HG03039 (cell line): ENCODE measurements around the gene SON.

ENCODE experiments used
- ATAC-seq: cut with Tn5 transposase; IDR thresholded peaks from one replicate; pipeline ENCODE4 v1.9.1; 2021; ENCODE audit warnings: mild to moderate bottlenecking, moderate library complexity; ENCODE audit not compliant: unreplicated experiment

SON gene

DNA sequence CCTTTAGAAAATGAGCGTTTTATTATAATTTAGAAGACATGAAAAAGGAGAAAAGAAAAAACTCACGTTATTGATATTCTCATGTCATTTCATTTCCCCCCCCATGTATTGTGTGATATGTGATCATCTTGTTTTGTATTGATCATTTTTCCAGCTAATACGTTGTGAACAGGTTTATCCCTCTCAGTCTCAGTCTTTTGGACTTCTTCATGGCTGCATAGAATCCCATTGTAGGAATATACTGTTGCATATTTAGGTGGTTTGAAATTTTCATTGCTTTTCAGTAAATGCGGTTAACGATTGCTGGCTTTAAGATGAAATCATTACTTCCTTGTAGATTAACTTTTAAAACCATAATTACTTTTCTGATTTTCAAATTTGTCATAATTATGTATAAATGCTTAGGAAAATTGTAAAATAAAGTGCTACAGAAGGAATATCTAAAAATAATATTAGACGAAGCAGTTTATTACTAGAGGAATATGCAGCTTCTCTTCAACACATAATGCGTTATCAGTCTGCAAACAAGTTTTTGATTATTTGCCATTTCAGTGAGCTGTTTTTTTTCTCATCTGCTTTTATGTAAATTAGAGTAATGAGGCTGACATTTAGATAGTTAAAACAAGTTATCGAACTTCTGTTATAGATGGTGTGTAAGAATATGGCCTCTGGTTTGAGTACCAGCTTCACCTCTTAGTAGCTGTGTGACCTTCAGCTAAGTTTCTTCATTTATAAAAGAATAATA is 1.8 kb downstream of the SON start:
- no peak for ATAC-seq

DNA sequence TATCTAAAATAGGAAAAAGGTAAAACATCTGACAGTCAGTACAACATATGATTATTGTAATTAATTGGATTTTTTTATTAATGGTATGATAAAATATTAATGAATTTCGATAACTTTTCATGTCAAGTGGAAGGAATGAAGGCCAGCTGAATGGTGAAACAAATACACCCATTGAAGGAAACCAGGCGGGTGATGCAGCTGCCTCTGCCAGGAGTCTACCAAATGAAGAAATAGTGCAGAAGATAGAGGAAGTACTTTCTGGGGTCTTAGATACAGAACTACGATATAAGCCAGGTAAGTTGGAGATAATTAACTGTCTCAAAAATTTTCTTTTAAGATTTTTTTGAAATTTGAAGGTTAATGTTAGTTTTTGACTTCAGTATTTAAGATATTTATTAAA is 3.2 kb downstream of the SON start:
- no peak for ATAC-seq

DNA sequence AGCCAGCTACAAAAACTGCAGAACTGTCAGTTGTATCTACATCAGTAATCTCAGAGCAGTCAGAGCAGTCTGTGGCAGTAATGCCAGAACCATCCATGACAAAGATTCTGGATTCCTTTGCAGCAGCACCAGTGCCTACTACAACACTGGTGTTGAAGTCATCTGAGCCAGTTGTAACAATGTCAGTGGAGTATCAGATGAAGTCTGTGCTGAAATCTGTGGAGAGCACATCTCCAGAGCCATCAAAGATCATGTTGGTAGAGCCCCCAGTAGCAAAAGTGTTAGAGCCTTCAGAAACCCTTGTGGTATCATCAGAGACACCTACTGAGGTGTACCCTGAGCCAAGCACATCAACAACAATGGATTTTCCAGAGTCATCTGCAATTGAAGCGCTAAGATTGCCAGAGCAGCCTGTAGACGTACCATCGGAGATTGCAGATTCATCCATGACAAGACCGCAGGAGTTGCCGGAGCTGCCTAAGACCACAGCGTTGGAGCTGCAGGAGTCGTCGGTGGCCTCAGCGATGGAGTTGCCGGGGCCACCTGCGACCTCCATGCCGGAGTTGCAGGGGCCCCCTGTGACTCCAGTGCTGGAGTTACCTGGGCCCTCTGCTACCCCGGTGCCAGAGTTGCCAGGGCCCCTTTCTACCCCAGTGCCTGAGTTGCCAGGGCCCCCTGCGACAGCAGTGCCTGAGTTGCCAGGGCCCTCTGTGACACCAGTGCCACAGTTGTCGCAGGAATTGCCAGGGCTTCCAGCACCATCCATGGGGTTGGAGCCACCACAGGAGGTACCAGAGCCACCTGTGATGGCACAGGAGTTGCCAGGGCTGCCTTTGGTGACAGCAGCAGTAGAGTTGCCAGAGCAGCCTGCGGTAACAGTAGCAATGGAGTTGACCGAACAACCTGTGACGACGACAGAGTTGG is 7.3 kb downstream of the SON start:
- ATAC-seq: no peak

DNA sequence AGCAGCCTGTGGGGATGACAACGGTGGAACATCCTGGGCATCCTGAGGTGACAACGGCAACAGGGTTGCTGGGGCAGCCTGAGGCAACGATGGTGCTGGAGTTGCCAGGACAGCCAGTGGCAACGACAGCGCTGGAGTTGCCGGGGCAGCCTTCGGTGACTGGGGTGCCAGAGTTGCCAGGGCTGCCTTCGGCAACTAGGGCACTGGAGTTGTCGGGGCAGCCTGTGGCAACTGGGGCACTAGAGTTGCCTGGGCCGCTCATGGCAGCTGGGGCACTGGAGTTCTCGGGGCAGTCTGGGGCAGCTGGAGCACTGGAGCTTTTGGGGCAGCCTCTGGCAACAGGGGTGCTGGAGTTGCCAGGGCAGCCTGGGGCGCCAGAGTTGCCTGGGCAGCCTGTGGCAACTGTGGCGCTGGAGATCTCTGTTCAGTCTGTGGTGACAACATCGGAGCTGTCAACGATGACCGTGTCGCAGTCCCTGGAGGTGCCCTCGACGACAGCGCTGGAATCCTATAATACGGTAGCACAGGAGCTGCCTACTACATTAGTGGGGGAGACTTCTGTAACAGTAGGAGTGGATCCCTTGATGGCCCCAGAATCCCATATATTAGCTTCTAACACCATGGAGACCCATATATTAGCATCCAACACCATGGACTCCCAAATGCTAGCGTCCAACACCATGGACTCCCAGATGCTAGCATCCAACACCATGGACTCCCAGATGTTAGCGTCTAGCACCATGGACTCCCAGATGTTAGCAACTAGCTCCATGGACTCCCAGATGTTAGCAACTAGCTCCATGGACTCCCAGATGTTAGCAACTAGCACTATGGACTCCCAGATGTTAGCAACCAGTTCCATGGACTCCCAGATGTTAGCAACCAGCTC is 8.2 kb downstream of the SON start:
- no peak for ATAC-seq

DNA sequence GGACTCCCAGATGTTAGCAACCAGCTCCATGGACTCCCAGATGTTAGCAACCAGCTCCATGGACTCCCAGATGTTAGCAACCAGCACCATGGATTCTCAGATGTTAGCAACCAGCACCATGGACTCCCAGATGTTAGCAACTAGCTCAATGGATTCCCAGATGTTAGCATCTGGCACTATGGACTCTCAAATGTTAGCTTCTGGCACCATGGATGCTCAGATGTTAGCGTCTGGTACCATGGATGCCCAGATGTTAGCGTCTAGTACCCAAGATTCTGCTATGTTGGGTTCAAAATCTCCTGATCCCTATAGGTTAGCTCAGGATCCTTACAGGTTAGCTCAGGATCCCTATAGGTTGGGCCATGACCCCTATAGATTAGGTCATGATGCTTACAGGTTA is 8.8 kb downstream of the SON start:
- no peak for ATAC-seq

DNA sequence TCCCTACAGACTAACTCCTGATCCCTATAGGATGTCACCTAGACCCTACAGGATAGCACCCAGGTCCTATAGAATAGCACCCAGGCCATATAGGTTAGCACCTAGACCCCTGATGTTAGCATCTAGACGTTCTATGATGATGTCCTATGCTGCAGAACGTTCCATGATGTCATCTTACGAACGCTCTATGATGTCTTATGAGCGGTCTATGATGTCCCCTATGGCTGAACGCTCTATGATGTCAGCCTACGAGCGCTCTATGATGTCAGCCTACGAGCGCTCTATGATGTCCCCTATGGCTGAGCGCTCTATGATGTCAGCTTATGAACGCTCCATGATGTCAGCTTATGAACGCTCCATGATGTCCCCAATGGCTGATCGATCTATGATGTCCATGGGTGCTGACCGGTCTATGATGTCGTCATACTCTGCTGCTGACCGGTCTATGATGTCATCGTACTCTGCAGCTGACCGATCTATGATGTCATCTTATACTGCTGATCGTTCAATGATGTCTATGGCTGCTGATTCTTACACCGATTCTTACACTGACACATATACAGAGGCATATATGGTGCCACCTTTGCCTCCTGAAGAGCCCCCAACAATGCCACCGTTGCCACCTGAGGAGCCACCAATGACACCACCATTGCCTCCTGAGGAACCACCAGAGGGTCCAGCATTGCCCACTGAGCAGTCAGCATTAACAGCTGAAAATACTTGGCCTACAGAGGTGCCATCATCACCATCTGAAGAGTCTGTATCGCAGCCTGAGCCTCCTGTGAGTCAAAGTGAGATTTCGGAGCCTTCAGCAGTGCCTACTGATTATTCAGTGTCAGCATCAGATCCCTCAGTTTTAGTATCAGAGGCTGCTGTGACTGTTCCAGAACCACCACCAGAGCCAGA is 9.5 kb downstream of the SON start:
- ATAC-seq: no peak

DNA sequence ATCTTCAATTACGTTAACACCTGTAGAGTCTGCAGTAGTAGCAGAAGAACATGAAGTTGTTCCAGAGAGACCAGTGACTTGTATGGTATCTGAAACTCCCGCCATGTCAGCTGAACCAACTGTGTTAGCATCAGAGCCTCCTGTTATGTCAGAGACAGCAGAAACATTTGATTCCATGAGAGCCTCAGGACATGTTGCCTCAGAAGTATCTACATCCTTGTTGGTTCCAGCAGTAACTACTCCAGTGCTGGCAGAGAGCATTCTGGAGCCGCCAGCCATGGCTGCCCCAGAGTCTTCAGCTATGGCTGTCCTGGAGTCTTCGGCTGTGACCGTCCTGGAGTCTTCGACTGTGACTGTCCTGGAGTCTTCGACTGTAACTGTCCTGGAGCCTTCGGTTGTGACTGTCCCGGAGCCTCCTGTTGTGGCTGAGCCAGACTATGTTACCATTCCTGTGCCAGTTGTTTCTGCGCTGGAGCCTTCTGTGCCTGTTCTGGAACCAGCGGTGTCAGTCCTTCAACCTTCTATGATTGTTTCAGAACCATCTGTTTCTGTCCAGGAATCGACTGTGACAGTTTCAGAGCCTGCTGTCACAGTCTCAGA is 10.3 kb downstream of the SON start:
- no peak for ATAC-seq

DNA sequence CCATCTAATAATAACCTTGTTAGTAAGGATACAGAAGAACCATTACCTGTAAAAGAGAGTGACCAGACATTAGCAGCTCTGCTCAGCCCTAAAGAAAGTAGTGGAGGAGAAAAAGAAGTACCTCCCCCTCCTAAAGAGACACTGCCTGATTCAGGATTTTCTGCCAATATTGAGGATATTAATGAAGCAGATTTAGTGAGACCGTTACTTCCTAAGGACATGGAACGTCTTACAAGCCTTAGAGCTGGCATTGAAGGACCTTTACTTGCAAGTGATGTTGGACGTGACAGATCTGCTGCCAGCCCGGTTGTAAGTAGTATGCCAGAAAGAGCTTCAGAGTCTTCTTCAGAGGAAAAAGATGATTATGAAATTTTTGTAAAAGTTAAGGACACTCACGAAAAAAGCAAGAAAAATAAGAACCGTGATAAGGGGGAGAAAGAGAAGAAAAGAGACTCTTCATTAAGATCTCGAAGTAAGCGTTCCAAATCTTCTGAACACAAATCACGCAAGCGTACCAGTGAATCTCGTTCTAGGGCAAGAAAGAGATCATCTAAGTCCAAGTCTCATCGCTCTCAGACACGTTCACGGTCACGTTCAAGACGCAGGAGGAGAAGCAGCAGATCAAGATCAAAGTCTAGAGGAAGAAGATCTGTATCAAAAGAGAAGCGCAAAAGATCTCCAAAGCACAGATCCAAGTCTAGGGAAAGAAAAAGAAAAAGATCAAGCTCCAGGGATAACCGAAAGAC is 11.6 kb downstream of the SON start:
- no peak for ATAC-seq

DNA sequence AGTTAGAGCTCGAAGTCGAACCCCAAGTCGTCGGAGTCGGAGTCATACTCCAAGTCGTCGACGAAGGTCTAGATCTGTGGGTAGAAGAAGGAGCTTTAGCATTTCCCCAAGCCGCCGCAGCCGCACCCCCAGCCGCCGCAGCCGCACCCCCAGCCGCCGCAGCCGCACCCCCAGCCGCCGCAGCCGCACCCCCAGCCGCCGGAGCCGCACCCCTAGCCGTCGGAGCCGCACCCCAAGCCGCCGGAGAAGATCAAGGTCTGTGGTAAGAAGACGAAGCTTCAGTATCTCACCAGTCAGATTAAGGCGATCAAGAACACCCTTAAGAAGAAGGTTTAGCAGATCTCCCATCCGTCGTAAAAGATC is 12.1 kb downstream of the SON start:
- no peak for ATAC-seq

DNA sequence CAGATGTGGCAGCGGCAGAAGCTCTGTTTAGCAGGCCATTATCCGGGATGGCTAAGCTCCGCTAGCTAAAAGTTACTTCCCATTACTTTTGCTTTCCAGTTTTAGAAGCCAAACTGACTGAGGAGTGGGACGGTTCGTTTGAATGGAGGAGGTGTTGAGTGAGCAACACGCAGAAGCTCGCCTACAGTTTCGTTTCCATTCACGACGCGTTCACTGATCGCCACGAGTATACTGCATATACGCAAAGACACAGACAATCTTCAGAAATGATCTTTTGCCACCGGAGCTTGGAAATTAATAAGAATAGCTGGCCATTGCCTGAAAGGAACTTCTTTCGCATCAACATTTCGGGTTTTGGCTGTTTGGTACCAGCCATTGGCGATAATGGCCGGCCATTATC is 14.6 kb downstream of the SON start:
- no peak for ATAC-seq

DNA sequence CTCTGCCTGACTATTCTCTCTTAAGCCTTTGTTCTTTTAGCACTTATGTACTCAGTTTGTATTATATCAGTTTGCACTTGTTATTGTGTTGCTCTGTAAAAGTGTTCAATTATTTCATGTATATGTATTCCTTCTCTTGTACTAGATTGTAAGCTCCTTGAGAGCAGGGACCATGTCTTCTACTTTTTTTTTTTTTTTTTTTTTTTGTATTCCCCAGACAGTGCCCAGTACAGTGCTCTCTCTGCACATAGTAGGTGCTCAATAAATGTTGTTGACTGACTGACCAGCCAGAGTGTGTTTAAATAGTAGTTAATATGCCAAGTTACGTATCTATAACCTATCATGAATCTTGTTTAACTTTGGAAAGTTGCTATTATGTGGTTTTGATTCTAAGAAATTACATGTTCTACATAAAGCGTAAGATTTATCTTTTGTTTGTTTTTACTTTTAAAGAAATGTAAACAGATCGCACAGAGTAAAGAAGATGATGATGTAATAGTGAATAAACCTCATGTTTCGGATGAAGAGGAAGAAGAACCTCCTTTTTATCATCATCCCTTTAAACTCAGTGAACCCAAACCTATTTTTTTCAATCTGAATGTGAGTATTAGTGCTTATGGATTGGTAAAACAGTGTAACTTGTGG is 16.1 kb downstream of the SON start:
- ATAC-seq: no peak

DNA sequence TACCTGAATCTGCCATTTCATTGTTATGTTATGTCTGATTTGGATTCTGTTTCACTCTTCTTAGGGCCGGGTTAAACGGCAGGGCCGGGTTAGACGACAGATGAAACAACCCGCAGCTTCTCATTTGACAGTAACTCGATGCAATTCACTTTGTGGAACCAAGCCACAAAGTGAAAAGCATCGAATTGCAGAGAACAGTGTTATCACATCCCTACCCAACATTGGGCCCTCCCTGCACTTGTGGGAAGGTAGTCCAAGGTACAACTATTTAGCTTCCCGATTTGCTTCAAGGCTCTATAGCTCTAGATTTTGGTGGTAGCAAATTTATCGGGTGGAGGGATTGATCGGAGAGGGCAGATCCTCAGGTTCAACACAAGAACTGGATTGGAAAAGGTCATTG is 17.0 kb downstream of the SON start:
- ATAC-seq: no peak

DNA sequence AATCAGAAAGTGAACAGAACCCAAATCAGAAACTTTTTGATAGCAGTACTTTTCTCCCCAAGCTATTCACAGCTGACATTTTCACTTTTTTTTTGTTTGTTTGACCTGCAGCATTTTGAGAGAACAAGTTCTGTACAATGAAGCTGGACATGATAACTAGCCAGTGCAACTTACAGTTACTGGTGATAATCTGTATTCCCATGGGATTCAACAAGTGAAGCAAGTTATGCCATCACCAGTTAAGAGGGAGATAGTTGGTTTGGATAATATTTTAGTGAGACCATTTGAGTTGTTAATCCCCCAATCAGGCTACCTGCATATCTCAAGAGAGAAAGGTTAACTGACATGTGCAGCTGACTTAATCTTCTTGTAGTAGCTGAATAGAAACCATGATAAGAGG is 18.1 kb downstream of the SON start:
- ATAC-seq: no peak

DNA sequence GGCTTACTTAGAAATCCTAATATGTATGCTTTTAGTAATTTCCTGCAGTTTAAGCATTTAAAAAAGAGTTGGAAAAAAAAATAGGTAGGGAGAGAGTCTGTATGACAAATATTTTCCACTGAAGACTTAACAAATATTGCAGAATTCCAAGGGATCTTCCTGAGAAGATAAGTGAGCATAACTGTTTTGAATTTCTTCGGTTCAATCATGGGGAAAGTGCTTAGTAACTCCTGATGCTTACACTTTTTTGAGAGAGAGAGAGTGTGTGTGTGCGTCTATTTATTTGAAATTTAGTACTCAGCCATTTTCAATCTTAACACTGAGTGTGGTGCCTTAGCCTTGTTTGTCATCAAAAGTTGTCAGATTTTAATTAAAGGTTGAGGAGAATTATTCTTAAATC is 18.5 kb downstream of the SON start:
- ATAC-seq: no peak

DNA sequence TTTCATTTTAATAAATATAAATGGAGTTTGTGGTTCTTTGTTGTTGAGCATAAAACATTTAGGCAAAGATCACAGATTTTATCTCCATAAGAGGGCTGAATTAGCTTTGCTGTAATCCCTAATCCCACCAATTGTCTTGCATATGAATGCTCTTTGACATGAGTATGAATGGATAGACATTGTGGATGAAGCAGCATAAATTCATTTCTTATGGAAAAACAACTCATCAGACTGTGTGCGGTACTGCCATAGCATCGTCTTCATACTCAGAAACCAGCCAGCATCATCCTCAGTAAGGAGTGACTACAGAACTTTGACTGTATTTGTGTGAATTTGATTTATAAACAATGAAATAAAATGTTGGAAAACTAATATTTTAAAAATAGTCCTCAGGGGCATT is 19.6 kb downstream of the SON start:
- ATAC-seq: no peak

DNA sequence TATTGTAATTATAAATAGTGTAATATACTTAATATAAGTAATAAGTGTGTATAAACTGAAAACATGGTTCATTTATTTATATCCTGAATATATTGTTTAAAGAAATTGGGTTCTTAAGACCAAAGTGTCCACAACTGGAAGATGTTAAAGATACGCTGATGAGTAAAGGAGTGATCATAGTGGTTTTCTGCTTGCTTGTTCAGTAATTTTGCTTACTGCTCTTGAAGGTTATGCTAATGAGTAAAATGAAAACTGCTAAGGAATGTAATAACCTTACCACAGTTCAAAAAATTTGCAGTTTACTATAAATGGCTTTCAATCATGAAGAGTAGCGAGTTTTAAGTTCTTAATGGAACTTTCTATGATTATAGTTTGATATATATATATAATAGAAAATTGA is 23.7 kb downstream of the SON start:
- no peak for ATAC-seq

DNA sequence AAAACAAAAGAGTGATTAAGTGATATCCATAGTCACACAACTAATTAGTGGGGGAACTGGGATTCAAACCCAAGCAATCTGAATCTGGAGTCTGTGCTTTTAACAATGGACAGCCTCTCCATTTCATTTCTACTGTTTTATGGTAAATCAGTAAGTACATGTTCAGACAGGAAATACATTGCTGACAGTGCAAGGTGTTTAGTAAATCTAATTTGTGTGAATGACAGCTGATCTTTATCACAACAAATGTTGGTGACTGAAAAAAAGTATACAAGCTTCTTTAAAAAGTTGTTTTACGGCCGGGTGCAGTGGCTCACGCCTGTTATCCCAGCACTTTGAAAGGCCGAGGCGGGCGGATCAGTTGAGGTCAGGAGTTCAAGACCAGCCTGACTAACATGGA is 25.1 kb downstream of the SON start:
- no peak for ATAC-seq

DNA sequence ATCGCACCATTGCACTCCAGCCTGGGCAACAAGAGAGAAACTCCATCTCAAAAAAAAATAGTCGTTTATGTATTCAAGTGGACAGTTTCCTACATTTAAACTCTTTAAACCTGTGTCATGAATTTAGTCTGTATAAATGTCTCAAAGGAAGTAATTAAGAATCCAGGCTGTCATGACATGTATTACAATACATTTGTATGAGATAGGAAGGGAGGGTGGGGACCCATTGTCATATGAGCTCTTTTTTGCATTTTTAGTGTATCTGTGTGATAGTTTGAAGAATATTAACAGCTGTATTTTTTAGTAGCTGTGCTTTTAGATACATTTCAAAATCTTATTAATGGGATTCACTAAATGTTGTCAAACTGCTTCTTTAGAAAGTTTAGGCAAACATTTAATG is 25.6 kb downstream of the SON start:
- ATAC-seq: no peak

DNA sequence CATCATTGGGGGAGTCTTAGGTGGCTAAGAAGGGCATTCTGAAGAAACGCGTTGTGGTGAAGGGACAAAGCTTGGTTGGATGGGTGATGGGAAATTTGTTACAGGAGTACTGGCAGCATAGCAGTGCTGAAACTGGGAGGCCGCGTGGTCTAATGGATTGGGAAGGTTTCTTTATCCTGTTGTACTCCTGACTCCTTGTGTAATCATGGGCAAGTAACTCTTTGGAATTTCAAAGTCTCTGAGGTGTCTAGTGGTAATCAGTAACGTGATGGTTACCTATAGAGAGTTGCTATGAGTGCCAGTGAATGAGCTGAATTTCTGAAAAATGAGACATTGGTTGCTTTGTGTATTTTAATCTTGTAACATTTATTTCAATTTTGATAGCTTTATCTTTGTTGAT is 27.2 kb downstream of the SON start:
- no peak for ATAC-seq
